Retina (tissue), 1 donor: ENCODE results near the gene TLK2.
A peak's percentile ranks its signal among the peaks of the same experiment; 100 is the strongest.

Experiments
- DNase-seq: peaks from one replicate; pipeline ENCODE4 v3.0.0-alpha.2; 2016

Gene TLK2

GRCh38 chr17:62630365-62631085 lies 151.9 kb downstream of the TLK2 start:
- no peak for DNase-seq

DNA sequence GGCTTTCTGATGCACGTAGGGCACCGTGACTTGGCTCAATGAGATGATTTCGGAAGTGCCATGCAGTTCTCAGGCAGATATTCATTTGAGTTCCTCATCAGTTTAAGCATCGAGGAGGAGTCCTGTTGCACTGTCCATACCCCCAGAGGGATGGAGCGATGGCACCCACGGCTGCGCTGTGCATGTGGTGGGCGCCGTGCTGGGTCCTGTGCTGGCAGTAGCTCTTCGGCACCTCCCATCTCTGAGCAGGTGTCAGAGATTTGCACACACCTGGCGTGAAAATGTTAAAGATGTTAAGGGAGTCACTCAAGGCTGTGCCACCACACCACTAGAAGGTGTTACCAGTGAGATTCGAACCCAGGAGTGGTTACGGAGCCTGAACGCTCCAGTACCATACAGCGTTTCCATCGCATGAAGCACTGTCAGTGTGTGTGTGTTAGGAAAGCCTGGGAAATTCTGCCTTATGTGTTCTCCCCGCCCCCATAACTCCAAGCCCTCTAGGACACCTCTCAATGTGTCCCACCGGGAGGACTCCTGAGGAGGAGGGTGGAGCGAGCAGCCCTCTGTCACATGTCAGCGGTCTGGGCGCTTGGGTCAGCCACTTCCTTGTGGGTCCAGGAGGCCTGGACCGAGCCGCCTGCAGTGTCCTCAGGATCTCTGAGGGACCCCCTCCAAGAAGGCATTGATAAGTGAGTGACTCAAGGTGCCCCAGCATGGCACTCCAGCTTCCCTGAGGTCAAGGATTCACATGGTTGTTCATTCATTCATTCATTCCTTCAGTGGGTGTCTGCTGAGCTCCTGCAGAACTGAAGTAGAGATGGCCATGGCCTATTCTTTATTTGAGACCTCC lies 152.7 kb downstream of the TLK2 start:
- no peak for DNase-seq

DNA sequence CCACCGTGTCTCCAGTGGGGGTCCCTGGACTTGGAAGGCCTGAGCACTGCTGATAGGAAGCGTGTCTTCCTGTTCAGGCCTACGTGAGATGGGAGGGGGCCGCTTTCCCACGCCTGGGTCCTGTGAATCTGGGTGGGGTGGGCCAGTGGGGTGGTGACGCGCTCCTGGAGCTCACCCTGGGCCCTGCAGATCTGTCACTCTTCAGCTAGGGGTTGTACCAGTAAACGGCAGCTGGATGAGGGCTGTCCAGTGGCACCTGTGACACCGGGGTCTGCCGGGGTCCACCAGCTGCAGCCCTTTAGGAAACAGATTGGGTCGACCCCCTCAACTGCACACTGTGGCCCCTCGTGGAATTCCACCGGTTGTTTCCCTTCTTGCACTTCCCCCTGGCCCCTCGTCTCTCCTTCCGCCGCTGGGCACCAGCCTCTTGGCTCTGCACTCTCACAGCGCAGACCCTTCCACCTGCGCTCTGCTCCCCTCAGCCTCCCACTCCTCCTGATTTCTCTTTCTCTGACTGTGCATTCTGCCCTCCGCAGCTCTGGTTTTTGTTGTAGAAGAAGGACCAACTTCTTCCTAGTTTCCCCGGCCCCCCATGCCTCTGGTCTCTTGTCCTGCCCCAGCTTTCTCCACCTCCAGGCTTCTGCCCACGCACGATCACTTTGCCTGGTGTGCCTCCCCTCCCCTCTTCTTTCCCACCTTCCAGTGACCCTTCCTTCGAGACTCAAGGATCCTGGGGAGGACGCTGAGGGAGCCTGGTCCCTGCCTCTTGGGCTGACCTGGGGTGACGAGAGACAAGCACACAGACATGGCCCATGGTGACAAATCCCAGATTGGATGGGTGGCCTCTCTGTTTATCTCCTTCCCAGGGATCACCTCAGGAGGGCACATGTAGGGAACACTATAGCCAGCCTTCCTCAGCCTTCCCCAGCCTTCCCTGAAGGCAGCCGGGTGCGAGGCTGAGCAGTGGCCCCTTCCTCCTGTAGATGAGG lies 153.6 kb downstream of the TLK2 start:
- DNase-seq, result no peak

GRCh38 chr17:62637809-62638208 lies 159.2 kb downstream of the TLK2 start:
- no peak for DNase-seq

GRCh38 chr17:62641153-62641552 lies 162.5 kb downstream of the TLK2 start:
- DNase-seq, result no peak

DNA sequence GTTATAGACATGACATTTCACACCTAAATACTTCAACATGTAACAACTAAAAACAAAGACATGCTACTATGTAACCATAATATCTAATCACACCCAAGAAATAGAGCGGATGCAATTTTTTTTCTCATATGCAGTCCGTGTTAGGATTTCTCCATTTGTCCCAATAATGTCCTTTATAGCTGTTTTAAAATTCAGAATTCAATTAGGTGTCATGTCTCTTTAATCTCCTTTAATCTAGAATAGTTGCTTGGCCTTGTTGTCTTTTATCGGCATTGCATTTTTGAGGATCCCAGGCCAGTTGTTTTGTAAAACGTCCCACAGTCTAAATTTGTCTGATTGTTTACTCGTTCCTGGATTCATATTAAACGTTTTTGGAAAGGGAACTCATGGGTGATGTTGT lies 163.3 kb downstream of the TLK2 start:
- DNase-seq, result no peak

- DNase-seq, result no peak
Measured at GRCh38 chr17:62643496-62643895, 164.9 kb downstream of the TLK2 start.

GRCh38 chr17:62644487-62645173 lies 166.0 kb downstream of the TLK2 start:
- peak; percentile 37 for DNase-seq

DNA sequence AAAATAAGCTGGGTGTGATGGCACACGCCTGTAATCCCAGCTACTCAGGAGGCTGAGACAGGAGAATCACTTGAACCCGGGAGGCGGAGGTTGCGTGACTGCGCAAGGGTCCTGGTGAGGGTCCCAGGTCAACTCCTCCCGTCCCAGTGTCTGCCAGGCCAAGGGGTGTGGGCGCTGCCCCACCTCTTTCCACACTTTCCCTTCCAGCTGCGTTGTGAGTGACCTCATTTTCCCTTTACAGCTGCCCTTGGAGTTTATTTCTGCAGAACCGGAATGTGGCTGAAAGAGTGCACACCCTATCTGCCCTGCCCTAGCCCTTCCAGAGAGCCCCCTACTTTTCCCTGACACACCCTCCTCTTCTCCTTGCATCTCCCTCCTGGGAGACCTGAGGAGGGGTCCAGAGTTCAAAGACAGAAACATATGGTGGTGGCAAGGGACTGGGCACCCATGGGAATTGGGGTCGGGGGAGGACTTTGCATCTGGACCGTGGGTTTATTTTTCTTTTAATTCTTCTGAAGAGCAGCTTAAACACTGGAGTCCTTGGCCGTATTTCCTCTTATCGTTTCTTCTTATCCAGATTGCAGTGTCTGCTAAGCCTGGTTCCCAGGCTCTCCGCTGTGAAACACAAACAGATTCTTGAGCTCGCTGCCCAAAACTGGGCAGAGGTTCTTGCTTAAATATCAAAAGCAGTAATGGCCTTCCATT lies 169.8 kb downstream of the TLK2 start:
- DNase-seq, result no peak

GRCh38 chr17:62648956-62649294 lies 170.3 kb downstream of the TLK2 start:
- DNase-seq, result no peak

GRCh38 chr17:62649570-62649969 lies 170.9 kb downstream of the TLK2 start:
- DNase-seq, result no peak

DNA sequence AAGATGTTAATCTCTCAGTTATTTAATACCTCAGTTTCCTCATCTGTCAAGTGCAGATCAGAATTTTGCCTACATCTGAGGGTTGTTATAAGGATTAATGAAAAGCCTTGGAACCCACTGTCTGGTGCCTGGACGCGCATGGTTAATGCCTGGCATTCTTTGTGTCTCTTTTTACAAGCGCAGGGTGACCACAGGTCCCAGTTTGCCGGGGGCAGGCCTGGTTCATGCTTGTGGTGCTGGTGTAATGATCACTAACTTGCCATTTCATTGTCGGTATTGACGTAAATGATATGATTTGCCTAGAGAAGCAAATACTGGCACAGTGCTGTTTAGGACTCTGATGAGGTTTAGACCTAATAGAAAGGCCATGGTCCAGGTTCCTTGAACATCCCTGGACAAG lies 172.0 kb downstream of the TLK2 start:
- DNase-seq, result no peak

- DNase-seq, result peak; percentile 69
Measured at GRCh38 chr17:62652251-62653001, 173.8 kb downstream of the TLK2 start.

GRCh38 chr17:62653002-62653825 lies 174.6 kb downstream of the TLK2 start:
- peak; percentile 81 for DNase-seq

DNA sequence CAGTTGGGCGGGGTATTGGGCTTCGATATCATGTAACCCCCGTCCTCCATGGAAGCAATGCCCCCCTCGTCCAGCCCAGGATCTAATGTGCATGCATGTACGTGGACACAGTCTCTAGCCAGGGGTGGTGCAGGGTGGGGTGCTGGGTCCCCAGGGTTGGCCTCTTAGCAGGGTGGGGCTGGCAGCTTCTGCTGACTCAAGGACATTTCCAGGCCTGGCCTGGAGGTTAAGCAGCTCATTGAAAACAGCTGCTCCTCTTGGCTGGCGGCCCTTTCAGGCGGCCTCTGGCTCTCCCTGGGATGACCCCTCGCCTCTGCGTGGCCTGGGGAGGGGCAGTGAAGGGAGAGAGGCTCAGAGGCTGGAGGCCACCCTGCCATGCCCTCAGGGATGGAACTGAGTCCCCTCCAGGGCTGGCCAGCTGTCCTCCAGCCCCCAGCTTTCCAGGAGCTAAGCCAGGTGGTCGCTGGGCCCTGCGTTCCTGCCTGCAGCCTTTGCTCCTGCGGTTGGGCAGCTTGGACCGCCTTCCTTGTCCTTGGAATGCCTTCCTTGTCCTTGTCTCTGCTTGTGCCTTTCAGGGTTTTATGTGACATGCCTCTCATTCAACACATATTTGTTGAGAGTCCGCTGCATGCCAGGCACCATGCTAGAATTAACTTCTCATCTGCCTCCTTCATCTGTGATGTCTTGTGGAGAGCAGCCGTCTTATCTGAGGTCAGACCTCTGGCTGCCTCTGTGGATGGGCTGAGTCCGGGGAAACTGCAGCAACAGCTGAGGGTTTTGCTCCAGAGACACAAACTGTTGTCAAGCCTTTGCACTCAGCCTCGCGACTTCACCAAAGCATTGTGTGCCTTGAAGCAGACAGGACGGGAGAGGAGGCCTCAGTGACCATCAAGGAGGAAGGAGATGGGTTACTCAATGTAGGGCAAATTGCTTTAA lies 175.5 kb downstream of the TLK2 start:
- DNase-seq, result peak; percentile 68

DNA sequence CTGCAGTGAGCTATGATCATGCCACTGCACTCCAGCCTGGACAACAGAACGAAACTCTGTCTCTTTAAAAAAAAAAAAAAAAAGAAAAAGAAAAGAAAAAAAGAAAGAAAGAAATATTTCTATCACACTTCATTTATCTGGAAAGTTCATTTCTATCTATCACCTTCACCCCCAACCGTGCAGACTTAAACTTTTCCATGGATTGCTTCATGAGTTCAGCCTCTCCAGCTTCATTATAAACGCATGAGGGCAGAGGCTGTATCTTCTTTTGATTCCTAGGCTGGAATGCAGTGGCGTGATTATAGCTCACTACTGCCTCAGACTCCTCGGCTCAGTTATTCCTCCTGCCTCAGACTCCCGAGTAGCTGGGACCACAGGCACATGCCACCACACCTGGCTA lies 177.0 kb downstream of the TLK2 start:
- no peak for DNase-seq

GRCh38 chr17:62656446-62656845 lies 177.8 kb downstream of the TLK2 start:
- DNase-seq, result no peak

DNA sequence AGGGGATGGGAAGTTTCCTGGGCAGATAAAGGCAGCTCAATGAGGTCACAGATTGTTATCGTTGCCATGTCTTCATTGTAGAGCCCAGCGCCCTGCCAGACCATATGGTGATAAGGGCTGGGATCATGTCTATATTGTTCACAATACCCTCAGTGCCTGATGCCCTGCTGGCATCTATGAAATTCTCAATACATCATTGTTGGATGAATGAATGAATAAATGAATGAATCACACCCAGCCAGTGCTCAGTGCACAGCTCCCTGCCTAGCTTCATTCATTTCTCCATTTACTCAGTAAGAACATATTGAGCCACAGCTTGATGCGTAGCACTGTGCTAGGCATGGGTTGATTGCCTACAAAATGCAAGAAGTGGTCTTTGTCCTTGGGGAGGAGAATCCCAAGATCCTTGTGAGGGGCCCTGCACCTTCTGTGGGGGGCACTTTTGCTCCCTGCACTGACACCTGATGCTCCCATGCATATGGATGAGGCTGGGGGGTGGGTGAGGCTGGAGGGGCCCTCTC lies 178.6 kb downstream of the TLK2 start:
- no peak for DNase-seq

GRCh38 chr17:62657690-62658089 lies 179.1 kb downstream of the TLK2 start:
- peak; percentile 34 for DNase-seq
